Adrenal gland (tissue), 12 donors: Measurements from ENCODE around the gene HASPIN. TPM values are rescaled to one million over a fixed set of nuclear protein-coding genes. Genes with fewer than 3 reads are reported as not detected.

ENCODE experiments used
- DNase-seq, 7 donors: peaks; one replicate each; pipeline ENCODE4 v3.0.0-alpha.2; 2019 to 2020
- H3K27ac ChIP-seq, 5 donors: fragments of 200-600 bp; sonication (generic) in 4 of 5; 1 replicate in 3 of 5; 2 replicates in 2 of 5; pipeline versions ENCODE4 v1.5.1 to v1.8.0; 2016 to 2020; ENCODE audit warnings: mild to moderate bottlenecking in 1 of 5
- H3K27me3 ChIP-seq: fragments of 200-600 bp; 2 replicates; pipeline ENCODE4 v1.8.0; 2021
- H3K36me3 ChIP-seq, 2 donors: fragments of 200-600 bp; replicated peaks in 1 of 2; 1 replicate in 1 of 2; 2 replicates in 1 of 2; pipeline versions ENCODE4 v1.5.1 to v1.8.0; 2018 to 2022
- H3K4me1 ChIP-seq, 2 donors: fragments of 200-600 bp; replicated peaks in 1 of 2; 1 replicate in 1 of 2; 2 replicates in 1 of 2; pipeline versions ENCODE4 v1.5.1 to v1.8.0; 2018 to 2021
- H3K4me3 ChIP-seq, 4 donors: fragments of 200-600 bp; sonication (generic) in 3 of 4; one replicate each; pipeline ENCODE4 v1.5.1; 2016 to 2018
- H3K9me3 ChIP-seq, 3 donors: fragments of 200-600 bp; sonication (generic) in 1 of 3; replicated peaks in 1 of 3; 1 replicate in 2 of 3; 2 replicates in 1 of 3; pipeline versions ENCODE4 v1.5.1 to v1.8.0; 2016 to 2021
- POLR2A ChIP-seq, 2 donors: fragments of 450-650 bp; IDR thresholded peaks; one replicate each; pipeline ENCODE4 v1.6.1; 2017; ENCODE audit warnings: antibody characterized with exemption in 2 of 2, mild to moderate bottlenecking in 2 of 2, moderate library complexity in 1 of 2
- WGBS, 4 donors: extraction: QIAGEN DNeasy Blood & Tissue Kit in 2 of 4; methylation state at CpG; one replicate each; pipeline versions ENCODE4 v1.1.5 to v1.1.7; 2013 to 2017; 5-methylcytosine and 5-hydroxymethylcytosine counted together
- intact Hi-C, 2 donors: fragments of 100-400 bp; cut with DNase I; formaldehyde crosslinking; loops; one replicate each; pipeline versions ENCODE4 v1.14.1 to v1.15.0; 2022 to 2023
- polyA plus RNA-seq, 3 donors: library from polyadenylated mRNA; stranded (reverse); fragments of 200-250 nt in 2 of 3; fragments of 350-450 nt in 1 of 3; fragmentation: Illumina TruSeq in 1 of 3; extraction: RNeasy Lipid Tissue Mini Kit (QIAGEN cat#74804) in 1 of 3; gene quantifications; one replicate each; pipeline ENCODE4 v1.2.3, GENCODE V29; 2013 to 2014
- total RNA-seq, 9 donors: library from RNA; depleted of rRNA in 4 of 9; stranded (reverse); fragments of >200 nt in 4 of 9; fragments of 120-200 nt in 1 of 9; fragmentation: NEBNext Ultra II Directional in 1 of 9; extraction: Animal tissue kit (Norgen Biotek cat#: 25700) in 1 of 9; gene quantifications; one replicate each; pipeline versions ENCODE4 v1.1.0 to v1.2.4, GENCODE V29; 2013 to 2023
- TF ChIP-seq, protein P1 (sequence below), 6 experiments: fragments of 450-650 bp in 4 of 6; fragments of 200-600 bp in 2 of 6; sonication (generic) in 1 of 6; IDR thresholded peaks; 1 replicate in 5 of 6; 2 replicates in 1 of 6; pipeline versions ENCODE4 v1.5.1 to v1.8.0; 2016 to 2021; ENCODE audit warnings: antibody characterized with exemption in 6 of 6, mild to moderate bottlenecking in 2 of 6, moderate library complexity in 1 of 6
- donor health status: healthy with polysubstance abuse.
- donor health status: Bipolar disorder and iron deficiency.
- donor health status: DM: yes; HTN: yes; CAD: no.
- donor health status: DM: no; HTN: no; CAD: no.
- donor health status: DM: no; HTN: no; CAD: no.
- donor health status: DM: yes; HTN: yes; CAD: no.

The HASPIN gene
- total and polyA plus RNA-seq, 12 donors: 0.07 to 1.4 (median 0.39) TPM

- intact Hi-C loops: no loop called here
- peaks cover 6 to 13% of the 10 kb centered on the region in 2 donors for H3K4me1 ChIP-seq
- no peak for TF ChIP-seq POLR2A (IDR thresholded peaks at IDR 0.05)
- TF ChIP-seq, protein P1, sequence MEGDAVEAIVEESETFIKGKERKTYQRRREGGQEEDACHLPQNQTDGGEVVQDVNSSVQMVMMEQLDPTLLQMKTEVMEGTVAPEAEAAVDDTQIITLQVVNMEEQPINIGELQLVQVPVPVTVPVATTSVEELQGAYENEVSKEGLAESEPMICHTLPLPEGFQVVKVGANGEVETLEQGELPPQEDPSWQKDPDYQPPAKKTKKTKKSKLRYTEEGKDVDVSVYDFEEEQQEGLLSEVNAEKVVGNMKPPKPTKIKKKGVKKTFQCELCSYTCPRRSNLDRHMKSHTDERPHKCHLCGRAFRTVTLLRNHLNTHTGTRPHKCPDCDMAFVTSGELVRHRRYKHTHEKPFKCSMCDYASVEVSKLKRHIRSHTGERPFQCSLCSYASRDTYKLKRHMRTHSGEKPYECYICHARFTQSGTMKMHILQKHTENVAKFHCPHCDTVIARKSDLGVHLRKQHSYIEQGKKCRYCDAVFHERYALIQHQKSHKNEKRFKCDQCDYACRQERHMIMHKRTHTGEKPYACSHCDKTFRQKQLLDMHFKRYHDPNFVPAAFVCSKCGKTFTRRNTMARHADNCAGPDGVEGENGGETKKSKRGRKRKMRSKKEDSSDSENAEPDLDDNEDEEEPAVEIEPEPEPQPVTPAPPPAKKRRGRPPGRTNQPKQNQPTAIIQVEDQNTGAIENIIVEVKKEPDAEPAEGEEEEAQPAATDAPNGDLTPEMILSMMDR (IDR thresholded peaks at IDR 0.05): no peak
- 77 to 83% (median 81%) methylated on average over 9 of the region's 9 CpGs for WGBS, 4 donors
- no peaks in the 10 kb centered on the region for H3K36me3 ChIP-seq
- H3K9me3 ChIP-seq: no peaks in the 10 kb centered on the region
- H3K27me3 ChIP-seq: peaks cover 21% of the 10 kb centered on the region
- no peak for DNase-seq
- H3K27ac ChIP-seq: no peak overlapping the region
- H3K4me3 ChIP-seq: no peak overlapping the region
These were observed 31.4 kb upstream of the HASPIN start for GRCh38 chr17:3692346-3692745.

DNA sequence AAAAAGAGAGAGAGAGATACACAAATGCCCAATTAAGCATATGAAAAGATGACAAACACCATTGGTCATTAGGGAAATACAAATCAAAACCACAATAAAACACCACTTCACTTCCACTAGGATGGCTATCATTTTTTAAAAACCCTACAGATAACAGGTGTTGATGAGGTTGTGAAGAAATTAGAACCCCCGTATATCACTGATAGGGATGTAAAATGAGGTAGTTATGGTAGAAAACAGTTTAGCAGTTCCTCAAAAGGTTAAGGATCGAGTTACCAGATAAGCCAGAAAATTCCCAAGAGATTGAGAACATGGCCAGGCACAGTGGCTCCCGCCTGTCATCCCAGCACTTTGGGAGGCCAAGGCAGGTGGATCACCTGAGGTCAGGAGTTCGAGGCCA lies 30.6 kb upstream of the HASPIN start:
- 55 to 75% (median 73%) methylated on average over 4 of the region's 4 CpGs for WGBS, 4 donors
- no peak overlapping the region for H3K4me3 ChIP-seq
- peaks cover 21% of the 10 kb centered on the region for H3K27me3 ChIP-seq
- H3K27ac ChIP-seq: no peak overlapping the region
- H3K4me1 ChIP-seq: peaks cover 6 to 13% of the 10 kb centered on the region in 2 donors
- intact Hi-C loops: no loop called here
- H3K9me3 ChIP-seq: no peaks in the 10 kb centered on the region
- no peaks in the 10 kb centered on the region for H3K36me3 ChIP-seq
- no peak for TF ChIP-seq POLR2A (IDR thresholded peaks at IDR 0.05)
- TF ChIP-seq, protein P1 (IDR thresholded peaks at IDR 0.05): no peak
- no peak for DNase-seq

DNA sequence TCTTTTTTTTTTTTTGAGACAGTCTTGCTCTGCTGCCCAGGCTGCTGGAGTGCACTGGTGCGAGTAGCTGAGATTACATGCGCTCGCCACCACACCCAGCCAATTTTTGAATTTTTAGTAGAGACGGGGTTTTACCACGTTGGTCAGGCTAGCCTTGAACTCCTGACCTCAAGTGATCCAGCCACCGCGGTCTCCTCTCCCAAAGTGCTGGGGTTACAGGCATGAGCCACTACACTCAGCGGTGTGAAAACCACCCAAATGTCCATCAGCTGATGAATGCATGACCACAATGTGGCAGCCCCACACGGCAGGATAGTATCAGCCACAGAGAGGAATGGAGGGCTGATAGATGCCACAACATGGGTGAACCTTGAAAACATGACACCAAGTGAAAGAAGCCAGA lies 29.9 kb upstream of the HASPIN start:
- no peak for DNase-seq
- intact Hi-C loops: no loop called here
- Histone ChIP-seq H3K27ac (no peak overlapping the region), H3K27me3 (peaks cover 21% of the 10 kb centered on the region), H3K4me3 (no peak overlapping the region), H3K36me3 (no peaks in the 10 kb centered on the region), H3K9me3 (no peaks in the 10 kb centered on the region), H3K4me1 (peaks cover 6 to 13% of the 10 kb centered on the region in 2 donors)
- WGBS, 4 donors: 65 to 77% (median 74%) methylated on average over 9 of the region's 9 CpGs
- TF ChIP-seq POLR2A (IDR thresholded peaks at IDR 0.05): no peak
- TF ChIP-seq, protein P1 (IDR thresholded peaks at IDR 0.05): no peak

- Histone ChIP-seq H3K4me1 (peaks cover 6 to 13% of the 10 kb centered on the region in 2 donors), H3K9me3 (no peaks in the 10 kb centered on the region), H3K36me3 (no peaks in the 10 kb centered on the region), H3K27me3 (peaks cover 21% of the 10 kb centered on the region), H3K4me3 (peak overlapping the region in 2 of 4 donors; percentile 16 to 65), H3K27ac (no peak overlapping the region)
- intact Hi-C loops: no loop called here
- TF ChIP-seq, protein P1 (IDR thresholded peaks at IDR 0.05): no peak
- TF ChIP-seq POLR2A (IDR thresholded peaks at IDR 0.05): no peak
- no peak for DNase-seq
- 20 to 47% (median 26%) methylated on average over 3 to 17 of the region's 17 CpGs for WGBS, 4 donors
These were observed 28.5 kb upstream of the HASPIN start for GRCh38 chr17:3695129-3695722.
